HEK293T (cell line): ENCODE measurements around the gene LRP1-AS.

ENCODE experiments used
- CTCF ChIA-PET: fragments of 350-600 bp; formaldehyde crosslinking; extraction: SDS; loops from one replicate; lab custom pipeline; 2021; ENCODE audit warnings: antibody characterized with exemption, inconsistent platforms; lab: Yijun Ruan, JAX
- POLR2A ChIA-PET: fragments of 350-600 bp; formaldehyde crosslinking; extraction: SDS; loops from one replicate; lab custom pipeline; 2020; ENCODE audit warnings: antibody characterized with exemption, inconsistent platforms; lab: Yijun Ruan, JAX
- DNase-seq: peaks from one replicate; pipeline ENCODE4 v3.0.0; 2012; ENCODE audit warnings: mixed read lengths; ENCODE audit errors: extremely low spot score
- ARNT ChIP-seq: fragments of 450-650 bp; IDR thresholded peaks from 2 replicates; pipeline ENCODE4 v1.6.1; 2017; ENCODE audit warnings: mild to moderate bottlenecking
- BHLHE40 ChIP-seq: fragments of 450-650 bp; IDR thresholded peaks from 2 replicates; pipeline ENCODE4 v1.6.1; 2016; ENCODE audit warnings: mild to moderate bottlenecking, moderate library complexity, borderline replicate concordance
- CTBP1 ChIP-seq: fragments of 450-650 bp; IDR thresholded peaks from 2 replicates; pipeline ENCODE4 v1.6.1; 2016; ENCODE audit warnings: borderline replicate concordance
- ELF4 ChIP-seq: fragments of 450-650 bp; IDR thresholded peaks from 2 replicates; pipeline ENCODE4 v1.6.1; 2017; ENCODE audit warnings: antibody characterized with exemption
- FOXA1 ChIP-seq: fragments of 450-650 bp; IDR thresholded peaks from 2 replicates; pipeline ENCODE4 v1.6.1; 2016; ENCODE audit warnings: mild to moderate bottlenecking
- FOXK2 ChIP-seq: fragments of 450-650 bp; IDR thresholded peaks from 2 replicates; pipeline ENCODE4 v1.6.1; 2016; ENCODE audit warnings: mild to moderate bottlenecking
- FOXM1 ChIP-seq: fragments of 450-650 bp; IDR thresholded peaks from 2 replicates; pipeline ENCODE4 v1.6.1; 2017; ENCODE audit warnings: mild to moderate bottlenecking, borderline replicate concordance
- HDGF ChIP-seq: fragments of 450-650 bp; IDR thresholded peaks from 2 replicates; pipeline ENCODE4 v1.6.1; 2017; ENCODE audit warnings: antibody characterized with exemption, borderline replicate concordance
- L3MBTL2 ChIP-seq: fragments of 450-650 bp; conservative IDR thresholded peaks from 2 replicates; pipeline ENCODE4 v1.6.1; 2016; ENCODE audit warnings: mild to moderate bottlenecking
- LEF1 ChIP-seq: fragments of 450-650 bp; IDR thresholded peaks from 2 replicates; pipeline ENCODE4 v1.6.1; 2017; ENCODE audit warnings: mild to moderate bottlenecking, borderline replicate concordance
- NFRKB ChIP-seq: fragments of 450-650 bp; IDR thresholded peaks from 2 replicates; pipeline ENCODE4 v1.6.1; 2016; ENCODE audit warnings: mild to moderate bottlenecking, moderate library complexity
- PKNOX1 ChIP-seq: fragments of 450-650 bp; IDR thresholded peaks from 2 replicates; pipeline ENCODE4 v1.6.1; 2016
- SP1 ChIP-seq: fragments of 450-650 bp; IDR thresholded peaks from 2 replicates; pipeline ENCODE4 v1.6.1; 2017
- SUZ12 ChIP-seq: fragments of 450-650 bp; IDR thresholded peaks from 2 replicates; pipeline ENCODE4 v1.6.1; 2016; ENCODE audit warnings: mild to moderate bottlenecking
- TARDBP ChIP-seq: fragments of 450-650 bp; IDR thresholded peaks from 2 replicates; pipeline ENCODE4 v1.6.1; 2016
- ZNF384 ChIP-seq: fragments of 450-650 bp; IDR thresholded peaks from 2 replicates; pipeline ENCODE4 v1.6.1; 2016

LRP1-AS gene

GRCh38 chr12:57169969-57170368, 22.6 kb upstream of the LRP1-AS start:
- TF ChIP-seq LEF1 = no peak
- TF ChIP-seq FOXK2 = no peak
- TF ChIP-seq CTBP1 = no peak
- TF ChIP-seq PKNOX1 = no peak
- no peak for TF ChIP-seq ELF4
- TF ChIP-seq FOXA1 = no peak
- TF ChIP-seq TARDBP = no peak
- no peak for TF ChIP-seq ZNF384
- TF ChIP-seq NFRKB = no peak
- no peak for TF ChIP-seq HDGF
- no peak for TF ChIP-seq SUZ12
- TF ChIP-seq FOXM1 = no peak
- TF ChIP-seq ARNT = no peak
- no peak for TF ChIP-seq SP1
- no peak for TF ChIP-seq L3MBTL2
- ChIA-PET CTCF (interaction anchor here (1.2 kb wide), 1 partner anchor 46 kb away, joined by 4 read pairs; no protein-coding TSS in a partner anchor), POLR2A (no interaction called here)
- DNase-seq = no peak

GRCh38 chr12:57169046-57169795, 21.8 kb upstream of the LRP1-AS start:
- ChIA-PET CTCF (interaction anchor here (0.5 to 1.2 kb wide), 2 partner anchors 21 to 45 kb away, joined by 3 to 4 read pairs; no protein-coding TSS in a partner anchor), POLR2A (no interaction called here)
- no peak for TF ChIP-seq FOXK2
- no peak for TF ChIP-seq L3MBTL2
- TF ChIP-seq LEF1 = no peak
- no peak for TF ChIP-seq SP1
- TF ChIP-seq FOXM1 = no peak
- no peak for TF ChIP-seq CTBP1
- no peak for TF ChIP-seq ZNF384
- TF ChIP-seq NFRKB = no peak
- no peak for TF ChIP-seq BHLHE40
- TF ChIP-seq TARDBP = no peak
- TF ChIP-seq HDGF = no peak
- TF ChIP-seq FOXA1 = no peak
- no peak for TF ChIP-seq PKNOX1
- TF ChIP-seq ELF4 = no peak
- no peak for TF ChIP-seq ARNT
- TF ChIP-seq SUZ12 = no peak
- no peak for DNase-seq

- ChIA-PET CTCF (no interaction called here), POLR2A (no interaction called here)
- TF ChIP-seq ARNT (no peak), SUZ12 (no peak), TARDBP (no peak), ELF4 (no peak), FOXA1 (no peak)
- DNase-seq = no peak
Observed at GRCh38 chr12:57168058-57168457, 20.6 kb upstream of the LRP1-AS start.

- ChIA-PET POLR2A (no interaction called here), CTCF (interaction anchor here (1.0 kb wide), 1 partner anchor 9 kb away, joined by 3 read pairs; no protein-coding TSS in a partner anchor)
- no peak for DNase-seq
- no peak for TF ChIP-seq SP1
- no peak for TF ChIP-seq LEF1
- no peak for TF ChIP-seq BHLHE40
- no peak for TF ChIP-seq NFRKB
- TF ChIP-seq FOXA1 = no peak
- TF ChIP-seq SUZ12 = no peak
- no peak for TF ChIP-seq ELF4
- TF ChIP-seq CTBP1 = no peak
- TF ChIP-seq HDGF = no peak
- no peak for TF ChIP-seq FOXK2
- TF ChIP-seq FOXM1 = no peak
- no peak for TF ChIP-seq ARNT
Observed at GRCh38 chr12:57166971-57167371, 19.6 kb upstream of the LRP1-AS start.

GRCh38 chr12:57165741-57166140, 18.3 kb upstream of the LRP1-AS start:
- ChIA-PET POLR2A (no interaction called here), CTCF (interaction anchor here (1.3 kb wide), 1 partner anchor 10 kb away, joined by 4 read pairs; no protein-coding TSS in a partner anchor)
- no peak for DNase-seq
- TF ChIP-seq BHLHE40 (no peak), FOXK2 (no peak), ELF4 (no peak), CTBP1 (no peak), SUZ12 (no peak), FOXA1 (no peak), ZNF384 (no peak)

GRCh38 chr12:57164966-57165625, 17.7 kb upstream of the LRP1-AS start:
- DNase-seq = no peak
- POLR2A ChIA-PET = no interaction called here
- CTCF ChIA-PET = interaction anchor here (1.3 kb wide), 1 partner anchor 11 kb away, joined by 4 read pairs; no protein-coding TSS in a partner anchor
- TF ChIP-seq CTBP1 = no peak
- TF ChIP-seq FOXM1 = no peak
- TF ChIP-seq L3MBTL2 = no peak
- no peak for TF ChIP-seq BHLHE40
